Activated naive CD4-positive, alpha-beta T cell treated with anti-CD3 and anti-CD28 coated beads, Interleukin-2, amount 10 ng/mL, durations not matched to agents 7 days and 5 days (primary cell): ENCODE data around the gene KCNJ15.
A peak's percentile ranks its signal among the peaks of the same experiment; 100 is the strongest.

ENCODE experiments used
- CTCF ChIA-PET: fragments of 350-600 bp; sonication (Branson Sonifier 250); formaldehyde crosslinking; loops from one replicate; lab custom pipeline; 2021; ENCODE audit warnings: antibody characterized with exemption; lab: Charles Lee
- DNase-seq: peaks from one replicate; pipeline ENCODE4 v3.0.0-alpha.2; 2020
- H3K27ac Mint-ChIP-seq: one replicate; pipeline ENCODE4 v1.8.0; 2021; ENCODE audit warnings: mild to moderate bottlenecking, moderate library complexity, mixed read lengths
- H3K27me3 Mint-ChIP-seq: one replicate; pipeline ENCODE4 v1.8.0; 2021; ENCODE audit warnings: mild to moderate bottlenecking, mixed read lengths
- H3K36me3 Mint-ChIP-seq: one replicate; pipeline ENCODE4 v1.8.0; 2021; ENCODE audit warnings: mixed read lengths
- H3K4me1 Mint-ChIP-seq: one replicate; pipeline ENCODE4 v1.8.0; 2021; ENCODE audit warnings: mixed read lengths
- H3K4me3 Mint-ChIP-seq: one replicate; pipeline ENCODE4 v1.8.0; 2021; ENCODE audit warnings: mild to moderate bottlenecking, moderate library complexity, mixed read lengths
- H3K9me3 Mint-ChIP-seq: one replicate; pipeline ENCODE4 v1.8.0; 2021; ENCODE audit warnings: mixed read lengths

KCNJ15 gene

DNA sequence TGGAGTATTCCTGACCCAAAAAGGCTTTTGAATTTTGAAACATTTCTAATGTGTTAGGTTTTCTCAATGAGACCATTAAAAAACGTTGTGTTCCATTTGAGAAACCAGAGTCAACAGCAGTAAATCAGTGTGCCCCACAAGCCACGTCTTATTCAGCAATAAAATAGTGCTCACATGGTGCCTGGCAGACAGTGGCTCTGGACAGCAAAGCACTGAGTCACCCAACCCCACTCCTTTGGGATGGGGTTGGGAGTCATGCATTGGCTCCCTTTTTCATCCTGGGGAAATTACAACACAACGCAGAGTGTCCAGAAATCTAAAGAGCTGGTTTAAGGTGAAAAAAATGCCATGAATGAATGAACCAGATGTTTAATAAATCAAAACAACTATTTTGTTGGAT lies 46.5 kb downstream of the KCNJ15 start:
- no peak for DNase-seq
- CTCF ChIA-PET, result no interaction called here
- H3K4me3 Mint-ChIP-seq, result no peak overlapping the region
- no peaks in the 10 kb centered on the region for H3K9me3 Mint-ChIP-seq
- no peaks in the 10 kb centered on the region for H3K27me3 Mint-ChIP-seq
- H3K4me1 Mint-ChIP-seq, result peaks cover 46% of the 10 kb centered on the region
- no peak overlapping the region for H3K27ac Mint-ChIP-seq
- H3K36me3 Mint-ChIP-seq, result peaks cover 2% of the 10 kb centered on the region

DNA sequence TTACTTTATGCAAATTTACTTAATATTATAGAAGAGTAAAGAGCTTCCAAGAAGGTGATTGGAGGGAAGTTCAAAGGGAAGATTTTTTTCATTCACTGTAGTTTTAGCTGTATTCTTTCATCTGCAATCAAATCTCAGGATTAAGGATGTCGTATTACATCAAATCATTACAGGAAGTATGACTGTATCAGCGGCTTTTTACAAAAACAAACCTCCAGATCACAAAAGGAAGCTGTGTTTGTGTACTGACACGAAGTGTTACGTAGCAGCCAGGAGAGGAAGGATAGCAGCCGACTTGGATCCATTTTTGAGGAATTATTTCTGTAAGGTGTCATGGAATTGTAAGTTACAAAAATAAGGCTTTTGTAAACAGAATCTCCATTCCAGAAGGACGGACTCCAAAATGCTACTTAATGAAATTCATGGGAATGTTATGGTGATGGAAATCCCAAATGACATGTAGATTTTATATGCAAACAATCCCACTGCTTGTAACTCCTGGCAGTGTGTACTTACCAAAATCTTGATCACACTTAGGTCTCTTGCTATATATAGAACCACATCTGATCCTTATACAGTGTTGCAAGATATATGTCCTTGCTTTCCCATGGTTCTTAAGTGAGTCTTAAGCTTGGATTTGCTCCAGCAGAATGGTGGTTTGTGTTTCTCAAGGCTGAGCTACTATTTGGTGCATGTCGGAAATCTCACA lies 49.8 kb downstream of the KCNJ15 start:
- DNase-seq, result no peak

DNA sequence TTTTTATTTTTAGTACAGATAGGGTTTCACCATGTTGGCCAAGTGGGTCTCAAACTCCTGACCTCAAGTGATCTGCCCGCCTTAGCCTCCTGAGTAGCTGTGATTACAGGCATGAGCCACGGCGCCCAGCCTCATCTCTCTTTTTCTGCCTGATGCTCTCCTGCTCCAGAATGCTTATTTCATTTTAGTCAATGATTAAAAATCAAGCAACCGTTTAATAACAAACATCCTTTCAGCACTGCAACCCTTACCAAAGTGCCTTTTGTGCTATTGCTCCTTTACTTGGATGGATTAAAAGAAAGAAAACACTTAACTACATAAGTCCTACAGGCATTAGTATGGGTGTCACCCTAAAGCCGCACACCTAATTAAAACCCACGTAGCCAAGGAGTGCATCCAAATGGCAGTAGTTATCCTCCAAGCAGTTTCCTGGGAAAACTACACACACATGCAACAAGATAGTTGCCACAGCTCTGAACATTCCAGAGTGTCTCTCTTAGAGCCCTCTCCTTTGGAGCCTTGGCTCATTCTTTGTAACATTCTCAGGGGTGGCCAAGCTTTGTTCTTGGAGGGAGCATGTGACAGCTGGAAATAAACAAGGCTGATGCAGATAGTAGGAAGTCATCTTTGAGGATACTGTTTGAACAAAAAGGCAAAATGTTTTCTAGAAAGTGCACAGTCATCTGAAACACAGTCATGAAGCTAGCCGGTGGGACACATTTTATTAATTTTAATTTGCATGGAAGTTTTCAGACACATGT lies 51.2 kb downstream of the KCNJ15 start:
- Mint-ChIP-seq H3K4me3 (no peak overlapping the region), H3K4me1 (peaks cover 16% of the 10 kb centered on the region), H3K36me3 (peaks cover 2% of the 10 kb centered on the region), H3K9me3 (no peaks in the 10 kb centered on the region), H3K27ac (no peak overlapping the region), H3K27me3 (no peaks in the 10 kb centered on the region)
- CTCF ChIA-PET, result no interaction called here
- DNase-seq, result no peak

More for the DNA sequence above, 49.8 kb downstream of the KCNJ15 start:
- H3K36me3 Mint-ChIP-seq, result peaks cover 2% of the 10 kb centered on the region
- no peak overlapping the region for H3K4me3 Mint-ChIP-seq
- no peaks in the 10 kb centered on the region for H3K9me3 Mint-ChIP-seq
- CTCF ChIA-PET, result interaction anchor here (0.6 to 1.7 kb wide), 4 partner anchors 20 to 64 kb away, joined by 3 read pairs; no protein-coding TSS in a partner anchor
- peaks cover 21% of the 10 kb centered on the region for H3K4me1 Mint-ChIP-seq
- H3K27ac Mint-ChIP-seq, result peak overlapping the region; percentile 49
- H3K27me3 Mint-ChIP-seq, result no peaks in the 10 kb centered on the region

DNA sequence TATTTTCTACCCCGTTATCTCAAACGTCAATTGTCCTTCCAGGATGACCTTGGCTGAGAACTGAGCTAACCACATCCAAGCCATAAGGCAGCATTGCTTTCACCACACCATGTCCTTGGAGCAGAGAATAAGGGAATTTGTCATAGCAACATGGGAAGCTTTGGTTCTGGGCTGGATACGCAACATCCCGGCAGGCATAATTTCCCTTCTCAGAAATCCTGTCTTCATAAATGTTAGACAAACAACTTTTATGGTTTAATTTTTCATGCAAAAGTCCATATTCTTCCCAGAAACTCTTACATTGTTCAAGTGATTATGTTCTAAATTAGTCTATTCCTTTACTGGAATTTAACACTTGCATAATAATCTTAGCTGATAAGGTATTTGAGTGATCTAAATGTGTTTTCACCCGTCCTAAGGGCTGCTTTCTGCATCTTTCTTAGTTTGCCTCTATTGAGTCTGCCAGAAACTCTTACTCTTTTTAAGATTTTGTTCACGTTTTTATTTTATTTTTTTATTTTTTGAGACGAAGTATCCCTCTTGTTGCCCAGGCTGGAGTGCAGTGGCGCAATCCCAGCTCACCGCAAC lies 51.8 kb downstream of the KCNJ15 start:
- no peak overlapping the region for H3K27ac Mint-ChIP-seq
- H3K4me3 Mint-ChIP-seq, result no peak overlapping the region
- CTCF ChIA-PET, result no interaction called here
- H3K27me3 Mint-ChIP-seq, result no peaks in the 10 kb centered on the region
- H3K4me1 Mint-ChIP-seq, result peaks cover 16% of the 10 kb centered on the region
- peaks cover 2% of the 10 kb centered on the region for H3K36me3 Mint-ChIP-seq
- no peak for DNase-seq
- no peaks in the 10 kb centered on the region for H3K9me3 Mint-ChIP-seq

DNA sequence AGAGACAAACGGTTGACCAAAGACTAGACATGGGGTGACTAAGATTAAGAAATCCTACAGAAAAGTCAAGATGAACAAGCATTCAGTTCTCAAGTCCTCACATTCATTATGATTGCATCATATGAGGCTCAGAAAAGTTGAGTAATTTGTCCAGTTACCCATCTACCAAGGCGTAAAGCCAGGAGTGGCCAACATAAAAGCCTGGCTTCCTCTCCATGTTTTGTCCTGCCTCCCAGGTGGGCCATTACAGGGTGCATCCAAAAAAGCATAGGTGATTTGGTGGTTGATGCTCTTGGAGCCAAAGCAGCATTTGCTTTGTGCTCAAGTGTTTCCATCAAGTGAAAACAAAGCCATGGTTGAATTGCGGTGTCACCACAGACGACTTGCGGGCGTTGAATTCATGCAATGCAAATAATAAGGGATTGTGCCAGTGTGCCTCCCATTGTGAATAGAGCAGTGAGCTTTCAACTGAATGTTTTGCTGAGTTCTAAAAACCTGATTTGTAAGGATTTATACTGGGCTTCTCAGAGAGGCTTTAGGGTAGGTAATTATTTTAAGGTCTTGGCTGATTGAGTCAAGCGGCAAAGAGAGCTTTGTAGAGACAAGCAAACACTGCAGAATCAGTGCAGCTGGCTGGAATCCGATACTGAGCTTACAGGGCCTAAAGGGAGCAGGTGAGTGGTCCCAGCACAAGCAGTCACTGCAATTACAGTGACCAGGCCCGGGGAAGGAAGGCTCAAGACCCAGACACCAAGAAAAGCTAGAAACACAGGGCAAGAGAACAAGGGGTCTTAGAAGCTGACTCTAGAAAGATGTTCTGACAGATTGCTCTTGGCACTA lies 54.1 kb downstream of the KCNJ15 start:
- Mint-ChIP-seq H3K36me3 (no peaks in the 10 kb centered on the region), H3K9me3 (no peaks in the 10 kb centered on the region), H3K4me3 (no peak overlapping the region), H3K27ac (no peak overlapping the region), H3K4me1 (peaks cover 13% of the 10 kb centered on the region), H3K27me3 (peaks cover 4% of the 10 kb centered on the region)
- no peak for DNase-seq
- CTCF ChIA-PET, result no interaction called here

DNA sequence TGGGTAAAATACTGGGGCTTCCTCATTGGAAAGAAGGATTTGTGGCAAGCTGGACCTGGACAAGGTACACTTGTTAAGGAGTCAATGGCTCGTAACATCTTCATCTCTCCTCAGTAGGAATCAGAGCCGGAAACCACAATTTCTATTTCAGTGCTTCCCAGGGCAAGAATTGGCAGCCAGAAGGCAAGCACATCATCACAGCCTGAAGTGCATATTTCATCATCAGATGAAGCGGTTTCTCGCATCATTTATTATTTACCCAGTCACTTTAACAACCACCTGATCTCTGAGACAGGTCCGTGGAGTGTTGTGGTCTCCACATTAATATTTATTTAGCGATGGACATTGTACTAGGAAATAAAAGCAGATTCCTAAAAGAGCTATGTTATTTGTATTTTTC lies 55.0 kb downstream of the KCNJ15 start:
- Mint-ChIP-seq H3K36me3 (no peaks in the 10 kb centered on the region), H3K9me3 (no peaks in the 10 kb centered on the region), H3K27me3 (peaks cover 4% of the 10 kb centered on the region), H3K4me1 (peaks cover 5% of the 10 kb centered on the region), H3K4me3 (no peak overlapping the region), H3K27ac (no peak overlapping the region)
- CTCF ChIA-PET, result no interaction called here
- DNase-seq, result no peak

DNA sequence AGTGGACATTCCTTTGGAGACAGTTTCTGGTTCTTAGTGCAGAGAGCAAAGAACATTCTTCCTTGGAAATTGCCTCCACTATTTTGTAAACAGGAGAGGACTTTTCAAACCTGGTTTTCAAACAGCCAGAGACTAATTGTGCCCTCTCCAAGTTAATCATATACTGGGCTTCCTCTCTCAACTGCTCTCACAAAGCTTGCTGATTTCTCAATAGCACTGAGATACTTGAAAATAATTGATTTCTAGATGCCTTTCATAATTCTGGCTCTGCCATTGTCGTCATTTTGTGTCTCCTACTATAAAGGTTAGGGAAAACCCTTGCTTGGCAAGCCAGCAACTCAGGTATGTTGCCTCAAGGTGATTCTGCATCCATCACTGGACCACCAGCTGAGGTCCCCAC lies 56.0 kb downstream of the KCNJ15 start:
- Mint-ChIP-seq H3K36me3 (no peaks in the 10 kb centered on the region), H3K27ac (no peak overlapping the region), H3K9me3 (no peaks in the 10 kb centered on the region), H3K27me3 (peaks cover 4% of the 10 kb centered on the region), H3K4me1 (no peaks in the 10 kb centered on the region), H3K4me3 (no peak overlapping the region)
- DNase-seq, result no peak
- CTCF ChIA-PET, result no interaction called here

DNA sequence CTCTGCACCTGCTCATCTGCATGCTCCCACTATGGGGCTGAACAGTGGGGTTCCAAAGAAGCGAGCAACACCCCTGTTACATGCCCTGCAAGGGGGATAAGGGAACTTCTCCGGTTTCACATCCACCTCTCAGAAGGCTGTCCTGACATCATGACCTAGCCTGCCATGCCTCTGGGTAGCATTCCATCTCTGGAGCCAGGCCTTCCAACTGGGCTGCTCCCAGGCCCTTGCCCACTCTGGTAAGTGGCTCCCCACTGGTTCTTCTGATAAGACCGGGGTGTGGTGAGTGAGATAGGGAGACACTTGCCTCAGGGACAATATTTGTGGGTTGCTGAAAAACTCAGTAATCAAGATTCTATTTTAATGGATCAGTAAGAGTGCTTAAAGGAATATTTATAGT lies 57.8 kb downstream of the KCNJ15 start:
- Mint-ChIP-seq H3K27ac (no peak overlapping the region), H3K4me1 (no peaks in the 10 kb centered on the region), H3K27me3 (peaks cover 4% of the 10 kb centered on the region), H3K4me3 (no peak overlapping the region), H3K9me3 (no peaks in the 10 kb centered on the region), H3K36me3 (no peaks in the 10 kb centered on the region)
- CTCF ChIA-PET, result no interaction called here
- no peak for DNase-seq

DNA sequence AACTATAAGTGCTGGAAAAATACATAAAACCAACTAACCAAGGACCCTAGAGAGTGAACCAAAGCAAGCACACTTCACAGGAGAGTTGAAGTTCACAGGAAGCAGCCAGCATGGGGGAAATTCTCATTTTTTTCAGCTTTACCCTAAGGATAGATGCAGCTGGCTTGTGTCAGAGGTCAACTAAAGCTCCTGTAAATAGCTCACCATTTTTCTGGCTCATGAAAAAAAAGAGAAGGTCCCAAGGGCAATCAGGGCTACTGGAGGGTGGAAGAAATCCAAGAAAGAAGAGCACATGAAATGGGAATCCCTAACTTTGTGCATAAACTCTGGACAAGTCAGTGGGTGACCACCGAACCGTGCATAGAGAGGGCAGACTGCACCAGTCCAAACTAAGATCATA lies 58.3 kb downstream of the KCNJ15 start:
- H3K36me3 Mint-ChIP-seq, result no peaks in the 10 kb centered on the region

DNA sequence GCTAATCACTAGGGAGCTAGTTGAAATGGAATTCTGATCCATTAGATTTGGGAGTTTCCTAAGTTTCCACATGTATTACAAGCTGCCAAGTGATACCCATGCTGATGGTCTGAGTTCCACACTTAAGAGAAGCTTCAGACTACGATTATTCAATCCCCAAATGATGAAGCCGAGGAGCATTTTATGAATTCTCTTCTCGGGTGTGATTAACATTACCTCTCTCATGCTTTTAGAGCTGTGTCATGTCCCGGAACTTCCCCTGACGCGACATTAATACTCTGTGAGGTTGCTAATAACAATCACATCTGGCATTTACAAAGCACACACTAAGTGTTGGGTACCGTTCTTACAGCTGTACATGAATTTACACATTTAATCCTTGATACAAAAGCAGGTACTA lies 63.0 kb downstream of the KCNJ15 start:
- CTCF ChIA-PET, result interaction anchor here (0.6 kb wide), 1 partner anchor 36 kb away, joined by 3 read pairs; no protein-coding TSS in a partner anchor
- H3K27ac Mint-ChIP-seq, result no peak overlapping the region
- peaks cover 4% of the 10 kb centered on the region for H3K27me3 Mint-ChIP-seq
- no peaks in the 10 kb centered on the region for H3K36me3 Mint-ChIP-seq
- no peaks in the 10 kb centered on the region for H3K9me3 Mint-ChIP-seq
- H3K4me3 Mint-ChIP-seq, result no peak overlapping the region
- peaks cover 19% of the 10 kb centered on the region for H3K4me1 Mint-ChIP-seq
- DNase-seq, result no peak

More for the DNA sequence above, 58.3 kb downstream of the KCNJ15 start:
- Mint-ChIP-seq H3K27ac (no peak overlapping the region), H3K4me3 (no peak overlapping the region), H3K4me1 (no peaks in the 10 kb centered on the region), H3K27me3 (peaks cover 4% of the 10 kb centered on the region), H3K9me3 (no peaks in the 10 kb centered on the region)
- CTCF ChIA-PET, result no interaction called here
- no peak for DNase-seq

DNA sequence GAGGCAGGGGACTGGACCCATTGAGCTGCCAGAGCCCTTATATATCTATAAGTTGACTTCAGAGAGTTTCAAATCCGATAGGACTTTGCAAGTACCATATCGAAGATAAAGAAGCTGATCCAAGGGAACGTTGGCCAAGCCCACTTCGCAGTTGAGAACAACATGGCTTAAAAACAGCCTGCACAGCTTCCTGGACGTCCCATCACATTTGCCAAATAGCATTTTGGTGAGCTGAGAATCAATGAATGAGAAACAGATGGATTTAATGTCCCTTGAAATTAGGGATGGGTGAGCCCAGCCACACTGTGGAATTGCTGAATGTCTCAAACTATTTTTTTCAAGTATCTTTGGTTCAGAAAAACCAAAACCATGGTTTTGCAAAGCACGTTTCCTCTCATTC lies 64.8 kb downstream of the KCNJ15 start:
- Mint-ChIP-seq H3K27ac (no peak overlapping the region), H3K27me3 (no peaks in the 10 kb centered on the region), H3K36me3 (no peaks in the 10 kb centered on the region), H3K4me1 (peaks cover 19% of the 10 kb centered on the region), H3K9me3 (no peaks in the 10 kb centered on the region), H3K4me3 (no peak overlapping the region)
- CTCF ChIA-PET, result no interaction called here
- no peak for DNase-seq

DNA sequence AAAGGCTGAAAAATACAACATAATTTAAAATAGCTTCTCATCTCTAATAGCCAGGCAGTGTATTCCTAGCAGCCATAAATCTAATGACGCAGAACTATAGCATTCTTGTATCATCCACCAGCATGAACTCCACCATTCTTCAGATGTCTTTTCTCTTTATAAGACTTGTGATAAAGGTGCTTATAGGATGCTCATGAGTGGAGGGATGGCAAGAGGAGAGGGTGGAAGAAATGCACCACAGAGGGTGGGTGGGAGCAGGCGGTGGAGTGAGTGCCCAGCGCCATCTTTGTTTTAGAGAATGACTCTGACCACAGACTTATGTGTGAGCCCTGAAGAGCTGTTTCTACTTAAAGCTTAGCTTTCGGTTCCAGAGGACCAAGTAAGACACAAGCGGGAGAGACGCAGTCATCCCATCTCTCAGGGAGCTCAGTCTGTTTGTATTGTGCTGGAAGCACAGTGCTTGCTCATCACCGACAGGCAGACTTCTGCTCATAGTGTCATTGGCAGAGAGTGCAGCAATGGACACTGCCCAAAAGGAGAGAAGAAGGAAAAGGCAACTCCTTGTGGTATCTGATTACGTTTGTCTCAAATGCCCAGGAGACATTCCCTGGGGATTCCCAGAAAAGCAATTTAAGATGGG lies 65.6 kb downstream of the KCNJ15 start:
- peaks cover 19% of the 10 kb centered on the region for H3K4me1 Mint-ChIP-seq
- H3K27ac Mint-ChIP-seq, result no peak overlapping the region
- H3K27me3 Mint-ChIP-seq, result no peaks in the 10 kb centered on the region
- H3K36me3 Mint-ChIP-seq, result no peaks in the 10 kb centered on the region
- H3K4me3 Mint-ChIP-seq, result no peak overlapping the region
- no peak for DNase-seq
- H3K9me3 Mint-ChIP-seq, result no peaks in the 10 kb centered on the region
- CTCF ChIA-PET, result no interaction called here

DNA sequence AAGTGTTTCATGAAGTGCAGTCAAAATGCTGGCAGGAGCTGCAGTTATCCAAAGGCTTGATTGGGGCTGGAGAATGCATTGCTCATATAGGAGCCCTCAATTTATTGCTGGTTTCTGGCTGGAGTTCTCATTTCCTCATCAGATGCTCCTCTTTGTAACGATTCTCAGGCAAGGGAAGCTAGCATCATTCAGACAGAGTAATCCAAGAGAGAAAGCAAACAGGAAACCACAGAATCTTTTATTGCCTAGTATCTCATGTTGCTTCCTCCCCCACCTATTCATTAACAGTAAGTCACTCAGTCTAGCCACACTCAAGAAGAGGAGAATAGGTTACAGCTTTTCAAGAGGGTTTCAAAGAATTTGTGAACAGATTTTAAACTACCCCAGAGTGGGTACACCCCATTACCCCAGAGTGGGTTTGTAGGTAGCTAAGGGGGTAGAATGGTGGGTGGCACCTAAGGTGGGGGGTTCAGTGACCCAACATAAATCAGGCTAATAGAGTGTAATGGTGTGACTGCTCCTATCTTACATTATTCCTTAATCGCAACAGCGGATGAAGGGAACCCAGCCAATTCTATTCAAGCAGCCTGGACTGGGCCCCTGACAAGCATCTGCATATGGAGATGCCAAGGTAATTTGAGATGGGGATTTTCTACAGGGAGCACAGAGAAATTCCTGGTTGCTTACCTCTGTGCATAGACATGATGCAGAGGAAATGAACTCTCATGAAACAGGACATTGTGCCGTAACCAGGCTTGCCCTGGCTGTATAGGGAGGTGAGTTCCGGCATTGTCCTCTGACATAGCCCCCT lies 67.1 kb downstream of the KCNJ15 start:
- DNase-seq, result no peak
- no peak overlapping the region for H3K4me3 Mint-ChIP-seq
- peak overlapping the region; percentile 19 for H3K27ac Mint-ChIP-seq
- H3K27me3 Mint-ChIP-seq, result no peaks in the 10 kb centered on the region
- H3K9me3 Mint-ChIP-seq, result no peaks in the 10 kb centered on the region
- no peaks in the 10 kb centered on the region for H3K36me3 Mint-ChIP-seq
- CTCF ChIA-PET, result interaction anchor here (1.2 to 6.5 kb wide), 2 partner anchors 28 to 32 kb away, joined by 4 to 27 read pairs; no protein-coding TSS in a partner anchor
- peaks cover 22% of the 10 kb centered on the region for H3K4me1 Mint-ChIP-seq
